Measurements from ENCODE around the gene MEF2D.

The MEF2D gene

GRCh38 chr1:156443286-156443685 lies 57.3 kb downstream of the MEF2D start:
- DNase-seq (ENCODE audit: low read depth), result no peak

GRCh38 chr1:156440654-156441437 lies 59.7 kb downstream of the MEF2D start:
- DNase-seq (ENCODE audit: low read depth), result no peak

DNA sequence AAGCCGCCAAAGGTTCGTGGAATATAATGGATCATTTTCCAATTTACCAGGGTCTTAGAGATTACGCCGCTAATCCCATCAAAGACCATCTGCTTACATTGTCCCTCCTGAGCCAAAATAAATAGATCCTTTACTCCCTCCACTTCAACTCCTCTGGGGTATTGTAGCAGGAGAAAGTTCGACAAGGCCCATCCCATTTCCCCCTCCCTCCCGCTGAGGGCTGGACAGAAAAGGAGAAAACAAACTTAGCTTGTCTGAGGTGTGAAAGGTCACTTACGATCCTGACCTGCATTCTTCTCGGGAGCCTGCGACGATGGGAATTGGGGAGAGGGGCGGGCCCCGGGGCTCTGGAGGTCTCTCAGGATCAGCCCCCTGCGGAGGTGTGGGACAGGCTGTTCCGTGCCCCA lies 60.8 kb downstream of the MEF2D start:
- DNase-seq (ENCODE audit: low read depth), result no peak

DNA sequence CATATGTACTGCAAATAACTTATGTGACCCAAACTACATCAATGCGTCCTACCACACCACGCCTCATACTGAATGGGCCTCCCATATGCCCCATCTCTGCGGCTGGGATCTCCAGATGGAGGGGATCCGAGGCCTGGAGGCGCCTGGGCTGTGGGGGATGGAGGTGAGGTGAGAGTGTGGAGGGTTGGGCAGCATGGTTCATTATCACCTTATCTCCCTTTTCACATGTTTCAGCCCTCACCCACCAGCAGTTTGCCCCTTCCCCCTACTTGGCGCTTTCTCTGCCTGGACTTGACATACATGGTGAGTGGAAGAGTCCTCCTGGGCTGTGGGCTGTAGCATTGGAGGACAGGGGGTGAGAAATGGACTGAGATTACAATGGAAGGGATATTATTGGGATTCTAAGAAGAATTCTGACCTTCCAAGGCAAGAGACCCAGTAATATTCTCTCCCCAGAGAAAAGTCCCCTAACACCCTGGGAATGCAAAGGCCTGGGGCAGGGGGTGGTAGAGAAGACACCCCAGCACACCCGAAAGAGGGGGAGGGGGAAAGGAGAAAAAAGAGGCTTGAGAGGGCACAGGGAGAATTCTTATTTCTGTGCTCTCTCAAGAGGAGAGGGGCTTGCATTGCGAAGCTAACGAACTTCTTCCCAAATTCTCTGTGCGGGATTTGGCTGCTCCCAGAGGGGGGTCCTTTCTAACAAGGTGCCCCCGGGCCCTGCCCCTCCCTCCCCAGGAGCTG lies 61.4 kb downstream of the MEF2D start:
- DNase-seq (ENCODE audit: low read depth), result no peak

GRCh38 chr1:156438278-156438987 lies 62.1 kb downstream of the MEF2D start:
- no peak for DNase-seq (ENCODE audit: low read depth)

DNA sequence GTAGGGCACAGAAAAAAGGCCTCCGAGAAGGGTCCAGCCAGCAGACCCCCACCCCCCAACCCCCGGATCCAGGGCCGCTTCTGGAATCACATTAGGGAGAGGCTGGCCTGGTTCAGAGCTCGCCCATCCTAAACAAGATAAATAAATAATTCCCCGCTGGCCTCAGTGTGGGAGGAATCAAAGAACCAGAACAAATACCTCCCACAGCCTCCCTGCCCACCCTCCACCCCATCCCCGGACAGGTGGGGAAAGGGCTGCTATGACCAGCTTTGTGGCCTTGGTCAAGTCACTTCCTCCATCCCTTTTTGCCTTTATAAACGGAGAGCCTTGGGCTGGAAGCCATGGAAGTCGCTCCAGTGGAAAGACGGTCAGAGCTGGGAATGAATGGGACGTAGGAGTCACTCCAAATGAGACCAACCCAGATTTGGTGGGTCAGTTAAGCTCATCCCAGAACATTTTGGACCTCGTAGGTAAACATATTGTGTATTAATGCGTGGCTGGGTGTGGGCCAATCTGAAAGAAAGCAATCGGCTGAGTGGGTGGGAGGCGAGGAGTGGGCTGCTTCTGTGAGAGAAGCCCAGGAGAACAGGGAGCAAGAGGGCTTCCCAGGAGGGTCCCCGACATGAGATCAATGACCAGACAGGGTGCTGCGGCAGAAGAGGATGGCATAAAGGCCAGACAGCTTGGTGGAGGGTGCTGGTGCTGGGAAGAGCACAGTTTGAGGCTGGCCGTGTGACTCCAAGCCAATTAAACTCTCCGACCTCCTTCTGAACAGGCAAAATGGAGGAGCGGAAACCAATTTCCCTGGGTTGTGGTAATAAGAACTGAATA lies 63.3 kb downstream of the MEF2D start:
- no peak for DNase-seq (ENCODE audit: low read depth)

GRCh38 chr1:156436141-156437036 lies 64.2 kb downstream of the MEF2D start:
- no peak for DNase-seq (ENCODE audit: low read depth)

GRCh38 chr1:156435545-156436140 lies 64.9 kb downstream of the MEF2D start:
- no peak for DNase-seq (ENCODE audit: low read depth)

- no peak for DNase-seq (ENCODE audit: low read depth)
Observed at GRCh38 chr1:156434989-156435544, 65.5 kb downstream of the MEF2D start.

DNA sequence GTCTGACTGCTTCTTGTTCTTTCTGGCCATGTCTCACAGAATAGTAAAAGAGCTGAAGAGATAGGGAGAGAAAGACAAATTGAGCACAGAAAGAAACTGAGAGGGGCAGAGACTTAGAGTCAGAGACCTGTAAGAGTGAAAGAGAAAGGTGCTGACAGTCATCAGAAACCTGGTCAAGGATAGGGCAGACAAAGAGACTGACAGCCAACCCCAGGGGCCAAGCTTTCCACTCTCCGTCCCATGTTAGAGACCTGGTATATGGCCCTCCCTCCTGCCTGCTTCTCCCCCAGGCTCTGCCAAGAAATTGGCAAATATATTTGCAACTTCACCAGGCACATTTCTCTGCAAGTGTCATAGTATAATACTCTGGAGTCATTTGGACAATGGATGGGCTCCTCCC lies 67.0 kb downstream of the MEF2D start:
- no peak for DNase-seq (ENCODE audit: low read depth)

DNA sequence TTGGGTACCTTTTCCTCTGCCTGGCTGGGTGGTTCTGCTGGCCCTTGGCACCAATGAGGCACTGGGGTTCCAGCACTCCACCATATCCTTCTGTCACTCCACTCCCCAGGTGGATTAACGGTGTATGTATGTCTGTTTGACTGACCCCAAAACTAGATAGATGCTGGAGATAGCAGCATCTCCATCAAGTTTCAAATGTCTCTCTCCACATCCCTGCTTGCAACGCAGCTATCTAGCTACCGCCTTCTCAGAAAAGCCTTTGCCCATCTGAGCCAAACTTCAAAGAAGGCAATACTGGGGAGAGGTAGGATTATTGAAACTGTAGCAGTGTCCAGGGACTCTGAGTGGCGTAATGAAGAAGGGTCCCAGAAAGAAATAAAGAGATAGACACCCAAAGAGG lies 67.5 kb downstream of the MEF2D start:
- DNase-seq (ENCODE audit: low read depth), result no peak

DNA sequence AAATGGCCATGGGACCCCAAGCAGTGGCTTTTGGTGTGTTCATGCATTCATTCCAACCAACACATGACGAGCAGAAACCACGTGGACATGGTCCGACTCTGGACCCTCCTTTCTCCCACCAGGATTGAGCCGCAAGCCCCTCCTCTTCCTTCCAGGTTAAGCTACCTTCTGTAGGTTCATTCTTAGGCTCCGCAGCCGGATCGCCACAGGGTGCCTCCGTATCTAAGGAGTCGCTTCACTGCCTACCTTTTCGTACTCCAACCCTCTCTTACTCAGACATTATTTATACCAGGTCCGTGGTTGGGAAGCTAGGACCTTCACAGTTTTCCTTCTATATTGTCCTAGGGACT lies 67.9 kb downstream of the MEF2D start:
- DNase-seq (ENCODE audit: low read depth), result no peak

- DNase-seq (ENCODE audit: low read depth), result no peak
Observed at GRCh38 chr1:156431769-156432668, 68.6 kb downstream of the MEF2D start.

DNA sequence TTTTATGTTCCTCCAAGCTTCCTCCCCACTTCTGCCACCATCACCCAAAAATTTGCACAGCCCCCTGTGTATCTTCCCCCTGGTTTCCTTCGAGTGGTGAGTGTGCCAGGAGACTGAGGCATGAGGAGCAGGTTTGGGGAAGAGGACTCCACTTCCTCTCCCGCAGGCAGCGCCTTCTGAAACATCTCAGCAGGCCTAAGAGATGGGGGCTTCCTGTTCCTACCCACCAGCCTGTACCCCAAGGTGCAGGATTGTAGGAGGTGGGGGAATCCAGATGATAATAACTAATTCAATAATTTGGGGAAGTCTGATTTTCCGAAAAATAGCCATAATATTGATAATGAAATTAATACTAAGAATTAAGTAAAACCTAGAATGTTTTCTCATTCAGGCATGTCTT lies 69.2 kb downstream of the MEF2D start:
- DNase-seq (ENCODE audit: low read depth), result no peak

- DNase-seq (ENCODE audit: low read depth), result no peak
Observed at GRCh38 chr1:156430866-156431265, 69.7 kb downstream of the MEF2D start.

GRCh38 chr1:156430303-156430702 lies 70.3 kb downstream of the MEF2D start:
- DNase-seq (ENCODE audit: low read depth), result no peak

GRCh38 chr1:156429313-156430060 lies 71.1 kb downstream of the MEF2D start:
- no peak for DNase-seq (ENCODE audit: low read depth)

DNA sequence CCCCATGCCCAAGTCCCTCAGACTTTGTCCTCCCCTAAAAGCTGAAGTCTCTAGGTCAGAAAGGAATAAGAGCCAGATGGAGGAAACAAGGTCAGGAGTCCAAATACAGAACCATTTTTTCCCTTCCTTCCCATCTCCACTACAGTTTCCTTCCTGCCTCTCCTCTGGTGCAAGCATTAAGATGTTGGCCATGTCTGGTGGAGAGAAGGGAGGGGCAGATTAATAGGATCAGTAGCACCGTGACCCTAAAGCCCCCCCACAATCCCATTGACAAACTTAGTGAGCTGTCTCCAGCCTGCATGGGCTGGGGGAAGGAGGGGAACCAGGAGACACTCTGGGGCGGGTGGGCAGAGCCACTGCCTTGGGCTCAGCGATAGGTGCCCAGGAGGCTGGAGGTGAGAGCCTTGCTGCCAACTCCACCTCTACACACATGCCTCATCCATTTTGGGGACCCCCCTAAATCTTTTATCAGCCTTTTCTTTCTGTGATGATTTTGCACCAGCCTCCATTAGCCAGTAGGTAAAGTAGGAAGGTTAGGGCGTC lies 71.8 kb downstream of the MEF2D start:
- DNase-seq (ENCODE audit: low read depth), result no peak

All from stimulated activated CD8-positive, alpha-beta memory T cell treated with anti-CD3 and anti-CD28 coated beads, Interleukin-12 subunit alpha, Interleukin-12 subunit beta, amount 100 ng/mL, for 4 hours (primary cell).